Aorta (tissue), 5 donors: ENCODE data around the gene DDX41. TPM values are rescaled to one million over a fixed set of nuclear protein-coding genes. Genes with fewer than 3 reads are reported as not detected.

ENCODE experiments used
- ATAC-seq: fragments of 200-7000 bp; cut with Tn5 transposase; one replicate; pipeline ENCODE4 v1.9.1; 2022; ENCODE audit warnings: moderate library complexity; ENCODE audit not compliant: low FRiP score
- DNase-seq, 2 donors: peaks; one replicate each; pipeline ENCODE4 v3.0.0-alpha.2; 2020
- H3K27ac ChIP-seq, 2 donors: one replicate each; pipeline ENCODE4 v1.5.1; 2013; ENCODE audit warnings: low read length in 2 of 2, mild to moderate bottlenecking in 2 of 2, moderate library complexity in 2 of 2, control low read depth in 1 of 2, inconsistent platforms in 1 of 2, low read depth in 1 of 2
- H3K27me3 ChIP-seq, 2 donors: one replicate each; pipeline ENCODE4 v1.6.1; 2013; ENCODE audit warnings: control low read depth in 1 of 2, low read length in 1 of 2, mild to moderate bottlenecking in 1 of 2, moderate library complexity in 1 of 2; ENCODE audit not compliant: insufficient read depth in 2 of 2, control insufficient read depth in 1 of 2
- H3K36me3 ChIP-seq, 2 donors: one replicate each; pipeline ENCODE4 v1.6.1; 2013; ENCODE audit warnings: control low read depth in 1 of 2, low read length in 1 of 2, mild to moderate bottlenecking in 1 of 2; ENCODE audit not compliant: insufficient read depth in 2 of 2, control insufficient read depth in 1 of 2
- H3K4me1 ChIP-seq, 2 donors: one replicate each; pipeline ENCODE4 v1.6.1; 2013; ENCODE audit warnings: low read length in 2 of 2, control low read depth in 1 of 2, mild to moderate bottlenecking in 1 of 2, moderate library complexity in 1 of 2; ENCODE audit not compliant: insufficient read depth in 2 of 2, control insufficient read depth in 1 of 2
- H3K4me3 ChIP-seq, 2 donors: one replicate each; pipeline ENCODE4 v1.5.1; 2013; ENCODE audit warnings: low read length in 2 of 2, control low read depth in 1 of 2, mild to moderate bottlenecking in 1 of 2
- H3K9me3 ChIP-seq: one replicate; pipeline ENCODE4 v1.6.1; 2013; ENCODE audit warnings: mild to moderate bottlenecking, low read length; ENCODE audit not compliant: control insufficient read depth
- WGBS, 2 donors: extraction: QIAGEN DNeasy Blood & Tissue Kit; methylation state at CpG; one replicate each; pipeline ENCODE4 v1.1.7; 2013; 5-methylcytosine and 5-hydroxymethylcytosine counted together
- intact Hi-C, 2 donors: fragments of 100-400 bp; cut with DNase I; formaldehyde crosslinking; loops; one replicate each; pipeline versions ENCODE4 v1.14.2 to v1.15.0; 2022
- polyA plus RNA-seq, 2 donors: library from polyadenylated mRNA; stranded (reverse); fragments of 200-250 nt; gene quantifications; one replicate each; pipeline ENCODE4 v1.2.3, GENCODE V29; 2013
- total RNA-seq, 2 donors: library from RNA; stranded (reverse); fragmentation: NEBNext Ultra II Directional; extraction: Animal tissue kit (Norgen Biotek cat#: 25700); gene quantifications; one replicate each; pipeline ENCODE4 v1.2.1, GENCODE V29; 2021
- donor health status: healthy with polysubstance abuse.
- donor health status: Bipolar disorder and iron deficiency.
- donor health status: DM: no; HTN: no; CAD: no.
- donor health status: DM: no; HTN: no; CAD: no.
- donor health status: DM: yes; HTN: yes; CAD: no.

DDX41 gene
- total and polyA plus RNA-seq, 4 donors, result 45.0 to 95.4 (median 50.7) TPM

DNA sequence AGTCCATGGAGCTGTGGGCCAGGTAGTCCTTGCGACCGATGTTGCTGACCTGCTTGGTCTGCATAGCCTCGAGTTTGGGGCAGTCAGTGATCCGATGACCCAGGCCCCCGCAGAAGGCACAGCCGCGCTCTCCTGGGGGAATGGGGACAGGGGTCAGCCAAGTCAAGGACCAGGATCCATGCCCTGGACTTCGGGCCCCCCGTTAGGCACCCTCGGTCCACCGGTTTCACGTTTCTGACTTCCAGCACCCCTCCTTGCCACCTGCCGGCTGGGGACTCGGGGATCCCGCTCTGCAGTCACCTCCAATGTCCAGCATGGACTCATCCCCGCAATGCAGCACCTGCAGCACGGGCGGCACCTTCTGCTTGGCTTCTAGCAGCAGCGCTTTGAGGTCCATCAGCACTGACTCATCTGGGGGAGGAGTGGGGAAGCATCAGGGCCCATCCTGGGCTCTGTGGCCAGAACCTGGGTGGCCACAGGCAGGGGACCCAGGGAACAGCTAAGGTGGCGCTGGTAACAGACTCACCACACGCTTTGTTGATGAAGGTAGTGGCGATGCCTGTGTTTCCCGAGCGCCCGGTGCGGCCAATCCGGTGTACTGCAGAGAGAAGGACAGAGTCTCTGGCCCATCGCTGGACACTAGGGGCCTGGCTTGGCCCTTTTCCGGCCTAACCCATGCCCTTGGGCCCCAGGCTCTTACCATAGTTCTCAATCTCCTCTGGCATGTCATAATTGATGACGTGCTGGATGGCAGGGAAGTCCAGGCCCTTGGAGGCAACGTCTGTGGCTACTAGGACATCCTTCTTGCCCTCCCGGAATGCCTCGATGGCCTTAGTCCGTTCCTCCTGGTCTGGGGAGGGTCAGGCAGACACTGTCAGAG is 4.7 kb downstream of the DDX41 start:
- DNase-seq (peak in 1 of 2 donors; percentile 48), ATAC-seq (no peak)
- Histone ChIP-seq H3K4me1 (no peaks in the 10 kb centered on the region), H3K4me3 (no peak overlapping the region), H3K27ac (no peak overlapping the region), H3K9me3 (no peaks in the 10 kb centered on the region), H3K27me3 (no peaks in the 10 kb centered on the region), H3K36me3 (peaks cover 0 to 2% of the 10 kb centered on the region in 2 donors)
- WGBS, 2 donors, result 92 to 93% methylated on average over 34 of the region's 34 CpGs
- intact Hi-C loops, result no loop called here

DNA sequence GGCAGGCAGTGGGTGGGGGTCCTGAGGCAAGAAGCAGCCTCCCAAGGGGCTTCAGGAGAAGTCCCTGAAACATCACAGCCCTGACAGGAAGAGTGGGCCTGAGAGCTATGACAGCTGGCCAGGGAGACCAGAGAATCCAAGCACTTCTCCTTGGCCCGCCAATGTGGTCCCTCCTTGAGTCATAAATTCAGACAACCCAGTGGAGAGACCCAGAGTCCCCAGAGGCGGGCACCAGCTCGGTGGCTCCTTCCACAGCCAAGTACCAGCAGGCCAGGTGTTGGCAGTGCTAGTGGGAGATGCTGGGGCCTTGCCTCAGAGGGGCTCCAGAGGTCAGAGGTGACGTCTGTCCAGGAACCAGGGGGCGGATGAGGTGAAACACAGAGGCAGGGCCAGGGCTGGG is 5.6 kb downstream of the DDX41 start:
- no peaks in the 10 kb centered on the region for H3K27me3 ChIP-seq
- 84 to 86% methylated on average over 5 of the region's 5 CpGs for WGBS, 2 donors
- ATAC-seq (no peak), DNase-seq (peak; percentile 46 to 73)
- no peaks in the 10 kb centered on the region for H3K9me3 ChIP-seq
- no peaks in the 10 kb centered on the region for H3K4me1 ChIP-seq
- no peak overlapping the region for H3K4me3 ChIP-seq
- intact Hi-C loops, result no loop called here
- peaks cover 0 to 2% of the 10 kb centered on the region in 2 donors for H3K36me3 ChIP-seq
- no peak overlapping the region for H3K27ac ChIP-seq

DNA sequence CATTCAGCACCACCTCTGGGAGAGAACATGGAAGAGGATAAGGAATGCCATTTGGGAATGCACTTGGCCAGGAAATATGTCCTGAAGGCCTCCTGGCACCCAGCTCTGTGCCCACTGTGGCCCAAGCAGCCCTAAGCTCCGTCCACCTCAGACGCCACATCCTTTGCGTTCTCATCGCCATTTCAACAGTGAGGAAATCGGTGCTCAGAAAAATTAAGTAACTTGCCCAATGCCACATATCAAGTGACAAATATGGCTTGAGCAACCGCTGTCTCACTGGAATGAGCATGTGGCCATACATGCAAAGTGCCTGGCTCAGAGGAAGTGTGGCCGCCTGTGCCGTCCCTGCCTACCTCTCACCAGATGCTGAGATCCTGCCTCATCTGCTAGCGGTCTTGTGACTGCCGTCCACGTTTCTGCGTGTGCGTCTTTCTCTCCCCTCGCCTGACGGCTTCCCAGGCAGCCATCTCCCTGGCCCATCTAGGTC is 6.2 kb downstream of the DDX41 start:
- intact Hi-C loops, result no loop called here

GRCh38 chr5:177509991-177510566 is 6.7 kb downstream of the DDX41 start:
- ATAC-seq, result no peak
- H3K4me3 ChIP-seq, result no peak overlapping the region
- 66 to 71% methylated on average over 11 of the region's 11 CpGs for WGBS, 2 donors
- peak in 1 of 2 donors; percentile 49 for DNase-seq
- H3K27me3 ChIP-seq, result no peaks in the 10 kb centered on the region
- no peaks in the 10 kb centered on the region for H3K4me1 ChIP-seq
- no peaks in the 10 kb centered on the region for H3K9me3 ChIP-seq
- H3K36me3 ChIP-seq, result peaks cover 0 to 2% of the 10 kb centered on the region in 2 donors
- no peak overlapping the region for H3K27ac ChIP-seq
- intact Hi-C loops, result no loop called here

More for the DNA sequence above, 6.2 kb downstream of the DDX41 start:
- Histone ChIP-seq H3K4me1 (no peaks in the 10 kb centered on the region), H3K27me3 (no peaks in the 10 kb centered on the region), H3K27ac (no peak overlapping the region), H3K36me3 (peaks cover 0 to 2% of the 10 kb centered on the region in 2 donors), H3K4me3 (no peak overlapping the region), H3K9me3 (no peaks in the 10 kb centered on the region)
- 86 to 89% methylated on average over 15 of the region's 15 CpGs for WGBS, 2 donors
- DNase-seq, result peak in 1 of 2 donors; percentile 77
- ATAC-seq, result no peak

GRCh38 chr5:177509381-177509951 is 7.3 kb downstream of the DDX41 start, which contains the start of gene DOK3:
TSS of gene DOK3 (minus strand) at chr5:177509826. CDS start at chr5:177509540, 286 bp downstream.
- DNase-seq, result peak in 1 of 2 donors; percentile 82
- H3K9me3 ChIP-seq, result no peaks in the 10 kb centered on the region
- no peaks in the 10 kb centered on the region for H3K4me1 ChIP-seq
- no peak for ATAC-seq
- intact Hi-C loops, result no loop called here
- no peaks in the 10 kb centered on the region for H3K27me3 ChIP-seq
- H3K36me3 ChIP-seq, result peaks cover 0 to 2% of the 10 kb centered on the region in 2 donors
- H3K4me3 ChIP-seq, result no peak within 1 kb of the TSS
- no peak within 1 kb of the TSS for H3K27ac ChIP-seq
- WGBS, 2 donors, result 56 to 67% methylated on average over 20 of the region's 20 CpGs

DNA sequence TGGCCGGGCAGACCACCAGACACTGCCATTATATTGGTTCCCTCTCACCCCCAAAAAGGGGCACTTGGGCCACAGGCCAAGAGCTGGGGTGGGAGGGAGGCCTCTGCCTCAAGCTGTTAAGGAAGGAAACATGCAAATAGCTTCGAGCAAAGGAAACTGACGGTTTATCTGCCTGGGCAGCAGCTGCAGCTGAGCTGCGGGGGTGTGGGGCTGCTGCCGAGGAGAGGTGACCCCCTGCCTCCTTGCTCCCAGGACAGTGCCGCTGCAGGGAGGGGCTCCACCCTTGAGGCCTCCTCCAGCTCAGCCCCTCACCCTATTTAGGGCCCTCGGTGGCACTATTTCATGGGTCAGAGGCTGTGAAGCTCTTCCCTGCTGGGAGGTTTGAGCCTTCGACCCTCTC is 7.9 kb downstream of the DDX41 start:
- Histone ChIP-seq H3K9me3 (no peaks in the 10 kb centered on the region), H3K27me3 (no peaks in the 10 kb centered on the region), H3K36me3 (peaks cover 0 to 2% of the 10 kb centered on the region in 2 donors), H3K4me3 (no peak overlapping the region), H3K4me1 (no peaks in the 10 kb centered on the region), H3K27ac (no peak overlapping the region)
- intact Hi-C loops, result no loop called here
- DNase-seq (peak in 1 of 2 donors; percentile 43), ATAC-seq (no peak)
- 72 to 78% methylated on average over 8 of the region's 8 CpGs for WGBS, 2 donors

DNA sequence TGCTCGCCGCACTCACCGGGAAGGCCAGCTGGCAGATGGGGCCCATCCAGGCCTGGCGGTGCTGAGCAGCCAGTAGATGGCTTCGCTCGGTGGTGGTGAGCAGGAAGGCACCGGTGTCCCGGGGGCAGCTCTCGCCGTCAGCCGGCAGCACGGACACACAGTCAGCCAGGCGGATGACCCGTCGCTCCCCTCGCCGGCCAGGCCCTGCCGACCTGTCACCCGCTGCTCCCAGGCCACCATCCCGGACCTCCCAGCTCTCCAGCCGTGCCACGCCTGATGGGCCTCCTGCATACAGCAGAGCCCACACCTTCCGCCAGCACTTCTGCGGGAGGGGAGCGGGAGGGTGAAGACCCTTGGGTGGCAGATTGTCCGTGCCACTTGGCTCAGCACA is 8.5 kb downstream of the DDX41 start:
- no peaks in the 10 kb centered on the region for H3K27me3 ChIP-seq
- 93 to 95% methylated on average over 25 to 26 of the region's 26 CpGs for WGBS, 2 donors
- H3K27ac ChIP-seq, result no peak overlapping the region
- H3K4me3 ChIP-seq, result no peak overlapping the region
- H3K9me3 ChIP-seq, result no peaks in the 10 kb centered on the region
- DNase-seq (peak; percentile 52 to 76), ATAC-seq (no peak)
- intact Hi-C loops, result no loop called here
- H3K36me3 ChIP-seq, result peaks cover 0 to 2% of the 10 kb centered on the region in 2 donors
- no peaks in the 10 kb centered on the region for H3K4me1 ChIP-seq

DNA sequence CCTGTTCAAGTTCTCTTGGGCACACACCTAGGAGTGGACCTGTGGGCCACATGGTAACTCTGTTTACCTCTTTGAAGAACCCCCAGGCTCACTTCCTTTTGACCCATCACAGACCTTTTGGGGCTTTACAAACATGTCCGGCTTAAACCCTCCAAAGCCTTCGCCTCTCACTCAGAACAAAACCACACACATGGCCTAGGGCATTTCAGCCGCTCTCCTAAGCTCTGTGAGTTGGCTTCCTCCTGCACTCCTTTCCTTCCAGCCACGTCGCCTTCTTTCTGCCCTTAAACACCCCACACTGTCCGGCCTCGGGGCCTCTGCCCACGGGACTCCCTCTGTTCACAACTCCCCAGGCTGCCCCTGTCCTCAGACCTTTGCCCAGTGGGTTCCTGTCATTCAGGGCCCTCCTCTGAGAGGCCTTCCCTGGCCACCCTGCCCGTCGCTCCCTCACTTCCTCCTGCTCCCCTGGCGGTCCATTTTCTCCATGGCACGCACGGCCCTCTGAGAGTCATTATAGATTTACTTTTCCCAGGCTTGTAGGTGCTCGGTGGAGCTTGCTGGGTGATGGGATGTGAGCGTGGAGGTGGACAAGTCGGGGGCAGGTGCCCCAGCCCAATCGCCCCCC is 9.1 kb downstream of the DDX41 start:
- ATAC-seq, result no peak
- Histone ChIP-seq H3K27me3 (no peaks in the 10 kb centered on the region), H3K36me3 (peaks cover 0 to 2% of the 10 kb centered on the region in 2 donors), H3K27ac (no peak overlapping the region), H3K4me3 (no peak overlapping the region), H3K4me1 (no peaks in the 10 kb centered on the region), H3K9me3 (no peaks in the 10 kb centered on the region)
- WGBS, 2 donors, result 91% methylated on average over 17 of the region's 17 CpGs
- DNase-seq, result peak; percentile 51 to 66
- intact Hi-C loops, result no loop called here
